ENCODE measurements around the gene FSTL4.

The FSTL4 gene

DNA sequence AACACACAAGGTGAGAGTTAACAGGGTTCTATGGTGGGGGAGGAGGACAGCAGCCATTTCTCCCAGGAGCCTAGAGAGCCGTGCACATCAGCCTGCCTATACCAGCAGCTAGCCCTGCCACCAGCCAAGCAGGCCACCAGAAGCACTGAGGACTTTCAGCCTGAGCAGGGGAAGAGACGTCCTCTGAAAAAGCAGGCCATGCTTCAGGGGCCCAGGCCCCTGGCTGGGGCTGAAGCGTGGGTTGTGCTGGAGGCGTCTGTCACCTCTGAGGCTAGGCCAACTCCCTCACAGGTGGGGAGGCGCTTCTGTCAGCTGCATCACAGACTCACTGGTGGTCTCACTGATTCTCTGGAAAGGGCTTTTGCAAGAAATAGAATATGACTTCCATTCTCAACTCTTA is 16.3 kb downstream of the FSTL4 start:
- Histone ChIP-seq H3K27ac (ENCODE audit: low read length) (no peak overlapping the region), H3K4me1 (ENCODE audit: low read length) (no peaks in the 10 kb centered on the region), H3K27me3 (replicated peaks; ENCODE audit: insufficient read depth, low read length) (no peaks in the 10 kb centered on the region), H3K36me3 (replicated peaks; ENCODE audit: insufficient read depth, low read length) (no peaks in the 10 kb centered on the region), H3K4me3 (ENCODE audit: low read length) (no peak overlapping the region), H4K20me1 (ENCODE audit: insufficient read depth, low read length) (no peaks in the 10 kb centered on the region), H3F3A (ENCODE audit: insufficient read depth, low read length) (no peaks in the 10 kb centered on the region), H3K79me2 (ENCODE audit: low read length) (no peaks in the 10 kb centered on the region), H3K9ac (ENCODE audit: low read length) (no peak overlapping the region), H3K4me2 (ENCODE audit: low read depth, low read length) (no peak overlapping the region), H3K9me3 (replicated peaks; ENCODE audit: insufficient read depth, low read length) (no peaks in the 10 kb centered on the region), H2AFZ (ENCODE audit: low read length) (no peak overlapping the region), H3K9me2 (replicated peaks; ENCODE audit: insufficient read depth, low read length) (no peaks in the 10 kb centered on the region)
- DNase-seq, result no peak
- TF ChIP-seq, protein P1, sequence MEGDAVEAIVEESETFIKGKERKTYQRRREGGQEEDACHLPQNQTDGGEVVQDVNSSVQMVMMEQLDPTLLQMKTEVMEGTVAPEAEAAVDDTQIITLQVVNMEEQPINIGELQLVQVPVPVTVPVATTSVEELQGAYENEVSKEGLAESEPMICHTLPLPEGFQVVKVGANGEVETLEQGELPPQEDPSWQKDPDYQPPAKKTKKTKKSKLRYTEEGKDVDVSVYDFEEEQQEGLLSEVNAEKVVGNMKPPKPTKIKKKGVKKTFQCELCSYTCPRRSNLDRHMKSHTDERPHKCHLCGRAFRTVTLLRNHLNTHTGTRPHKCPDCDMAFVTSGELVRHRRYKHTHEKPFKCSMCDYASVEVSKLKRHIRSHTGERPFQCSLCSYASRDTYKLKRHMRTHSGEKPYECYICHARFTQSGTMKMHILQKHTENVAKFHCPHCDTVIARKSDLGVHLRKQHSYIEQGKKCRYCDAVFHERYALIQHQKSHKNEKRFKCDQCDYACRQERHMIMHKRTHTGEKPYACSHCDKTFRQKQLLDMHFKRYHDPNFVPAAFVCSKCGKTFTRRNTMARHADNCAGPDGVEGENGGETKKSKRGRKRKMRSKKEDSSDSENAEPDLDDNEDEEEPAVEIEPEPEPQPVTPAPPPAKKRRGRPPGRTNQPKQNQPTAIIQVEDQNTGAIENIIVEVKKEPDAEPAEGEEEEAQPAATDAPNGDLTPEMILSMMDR (IDR thresholded peaks at IDR 0.05; ENCODE audit: low read length), result no peak
- TF ChIP-seq EZH2 (optimal IDR thresholded peaks at IDR 0.05; ENCODE audit: low read depth, low read length) (no peak), EZH2phosphoT487 (IDR thresholded peaks at IDR 0.05; ENCODE audit: low read length) (no peak)

DNA sequence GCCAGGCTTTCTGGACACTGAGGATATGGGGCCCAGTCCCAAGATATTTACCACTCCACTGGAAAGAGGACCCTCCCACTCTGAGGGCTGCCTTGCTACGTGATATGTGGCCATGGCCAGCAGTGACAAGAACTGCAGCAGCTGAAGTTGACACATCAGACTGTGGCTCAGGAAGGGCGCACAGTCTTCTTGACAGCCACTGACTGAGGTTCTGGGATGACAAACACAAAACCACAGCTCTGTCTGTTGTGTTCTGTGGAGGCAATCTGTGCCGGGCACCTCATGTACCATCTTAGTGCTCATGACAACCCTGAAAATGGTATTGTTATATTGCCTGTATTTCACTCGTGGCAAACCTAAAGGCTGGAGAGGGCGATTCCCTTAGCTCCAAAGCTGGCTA is 16.9 kb downstream of the FSTL4 start:
- Histone ChIP-seq H3K9me3 (replicated peaks; ENCODE audit: insufficient read depth, low read length) (no peaks in the 10 kb centered on the region), H3K36me3 (replicated peaks; ENCODE audit: insufficient read depth, low read length) (no peaks in the 10 kb centered on the region), H3K9me2 (replicated peaks; ENCODE audit: insufficient read depth, low read length) (no peaks in the 10 kb centered on the region), H3K27ac (ENCODE audit: low read length) (no peak overlapping the region), H3F3A (ENCODE audit: insufficient read depth, low read length) (no peaks in the 10 kb centered on the region), H2AFZ (ENCODE audit: low read length) (no peak overlapping the region), H3K9ac (ENCODE audit: low read length) (no peak overlapping the region), H4K20me1 (ENCODE audit: insufficient read depth, low read length) (no peaks in the 10 kb centered on the region), H3K4me1 (ENCODE audit: low read length) (no peaks in the 10 kb centered on the region), H3K4me2 (ENCODE audit: low read depth, low read length) (no peak overlapping the region), H3K27me3 (replicated peaks; ENCODE audit: insufficient read depth, low read length) (no peaks in the 10 kb centered on the region), H3K79me2 (ENCODE audit: low read length) (no peaks in the 10 kb centered on the region), H3K4me3 (ENCODE audit: low read length) (no peak overlapping the region)
- no peak for DNase-seq
- TF ChIP-seq EZH2phosphoT487 (IDR thresholded peaks at IDR 0.05; ENCODE audit: low read length), result no peak
- TF ChIP-seq, protein P1 (IDR thresholded peaks at IDR 0.05; ENCODE audit: low read length), result no peak
- no peak for TF ChIP-seq EZH2 (optimal IDR thresholded peaks at IDR 0.05; ENCODE audit: low read depth, low read length)

DNA sequence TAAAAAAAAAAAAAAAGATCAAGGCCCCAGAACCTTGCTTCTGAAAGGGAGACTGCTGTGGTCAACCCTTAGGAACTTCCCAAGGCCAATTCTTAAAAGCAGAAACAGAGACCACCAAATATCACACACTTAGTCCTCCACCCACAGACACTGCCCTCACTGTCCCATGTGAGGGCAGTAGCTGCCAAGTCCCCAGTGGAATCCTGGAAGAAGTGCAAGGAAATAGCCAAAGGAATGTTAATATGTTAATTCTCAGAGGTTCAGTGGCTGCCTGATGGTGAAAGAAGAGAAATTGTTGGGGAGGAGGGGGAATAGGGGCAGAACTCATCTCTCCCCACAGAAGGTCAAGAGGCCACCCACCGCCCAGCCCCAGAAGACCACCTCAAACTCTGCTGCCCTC is 23.1 kb downstream of the FSTL4 start:
- Histone ChIP-seq H3K4me2 (ENCODE audit: low read depth, low read length) (no peak overlapping the region), H3K9me3 (replicated peaks; ENCODE audit: insufficient read depth, low read length) (no peaks in the 10 kb centered on the region), H3K4me1 (ENCODE audit: low read length) (no peaks in the 10 kb centered on the region), H3F3A (ENCODE audit: insufficient read depth, low read length) (no peaks in the 10 kb centered on the region), H3K79me2 (ENCODE audit: low read length) (no peaks in the 10 kb centered on the region), H3K27me3 (replicated peaks; ENCODE audit: insufficient read depth, low read length) (no peaks in the 10 kb centered on the region), H3K9me2 (replicated peaks; ENCODE audit: insufficient read depth, low read length) (no peaks in the 10 kb centered on the region), H3K9ac (ENCODE audit: low read length) (no peak overlapping the region), H3K36me3 (replicated peaks; ENCODE audit: insufficient read depth, low read length) (no peaks in the 10 kb centered on the region), H3K27ac (ENCODE audit: low read length) (no peak overlapping the region), H2AFZ (ENCODE audit: low read length) (no peak overlapping the region), H3K4me3 (ENCODE audit: low read length) (no peak overlapping the region), H4K20me1 (ENCODE audit: insufficient read depth, low read length) (no peaks in the 10 kb centered on the region)
- DNase-seq, result no peak
- no peak for TF ChIP-seq EZH2 (optimal IDR thresholded peaks at IDR 0.05; ENCODE audit: low read depth, low read length)
- TF ChIP-seq, protein P1 (IDR thresholded peaks at IDR 0.05; ENCODE audit: low read length), result no peak
- no peak for TF ChIP-seq EZH2phosphoT487 (IDR thresholded peaks at IDR 0.05; ENCODE audit: low read length)
